BJ (cell line): ENCODE data around the gene TAS1R2. TPM values are rescaled to one million over a fixed set of nuclear protein-coding genes. Genes with fewer than 3 reads are reported as not detected.

Experiments
- CTCF ChIA-PET: fragments of 350-600 bp; formaldehyde crosslinking; extraction: SDS; loops from one replicate; lab custom pipeline; 2021; ENCODE audit warnings: antibody characterized with exemption, inconsistent platforms; lab: Yijun Ruan, JAX
- POLR2A ChIA-PET: fragments of 300-600 bp; sonication (Branson Sonifier 250); formaldehyde crosslinking; extraction: SDS; loops from one replicate; lab custom pipeline; 2021; ENCODE audit warnings: antibody characterized with exemption; lab: Charles Lee
- DNase-seq: peaks from one replicate; pipeline ENCODE4 v3.0.0-alpha.2; 2011; ENCODE audit warnings: low read depth
- H3K27me3 ChIP-seq: 2 replicates; pipeline ENCODE4 v1.6.0; 2011; ENCODE audit warnings: low read length; ENCODE audit not compliant: control insufficient read depth, insufficient read depth
- H3K36me3 ChIP-seq: 2 replicates; pipeline ENCODE4 v1.5.1; 2011; ENCODE audit warnings: low read length; ENCODE audit not compliant: control insufficient read depth, insufficient read depth
- H3K4me3 ChIP-seq: 2 replicates; pipeline ENCODE4 v1.5.1; 2011; ENCODE audit warnings: low read depth, mild to moderate bottlenecking, control low read depth, low read length
- polyA plus RNA-seq: library from polyadenylated mRNA; depleted of rRNA; stranded (reverse); fragments of >200 nt; gene quantifications from 2 replicates; pipeline ENCODE4 v1.2.3, GENCODE V29; 2011
- TF ChIP-seq, protein P1 (sequence below): IDR thresholded peaks from 2 replicates; pipeline ENCODE4 v1.5.1; 2011; ENCODE audit warnings: low read depth, mild to moderate bottlenecking, control low read depth, inconsistent platforms, low read length, moderate library complexity; ENCODE audit not compliant: insufficient read depth

Gene TAS1R2
- polyA plus RNA-seq, 1 experiment: not detected

DNA sequence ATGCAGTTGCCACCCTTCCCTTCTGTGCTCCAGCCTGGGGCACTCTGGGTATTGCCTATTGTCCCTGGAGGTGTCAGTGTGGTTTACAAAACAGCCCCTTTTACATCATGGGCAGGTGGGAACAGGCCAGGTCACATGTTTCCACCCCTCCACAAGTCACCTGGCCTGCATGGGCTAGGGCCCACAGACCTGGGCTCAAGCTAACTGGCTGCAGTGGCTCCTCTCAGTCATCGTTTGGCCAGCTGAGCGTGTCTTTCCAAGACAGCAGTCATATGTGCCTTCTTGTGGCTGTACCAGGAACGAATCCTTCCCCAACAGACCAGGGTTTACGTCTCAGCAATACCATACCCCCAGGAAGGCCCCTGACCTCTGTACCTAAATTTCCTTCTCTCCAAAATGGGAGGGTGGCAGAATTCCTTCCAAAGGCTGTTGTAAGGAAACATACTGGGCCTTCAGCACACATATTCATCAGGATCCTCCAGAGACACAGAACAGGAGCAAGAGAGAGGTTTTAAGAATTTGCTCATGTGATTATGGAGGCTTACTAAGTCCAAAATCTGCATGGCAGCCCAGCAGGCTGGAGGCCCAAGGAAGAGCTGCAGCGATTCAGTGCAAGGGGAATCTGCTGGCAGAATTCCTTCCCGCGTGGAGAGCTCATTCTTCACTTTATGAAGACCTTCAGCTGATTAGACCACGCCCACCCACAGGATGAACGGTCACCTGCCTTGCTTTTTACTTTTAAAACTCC, 10.6 kb upstream of the TAS1R2 start:
- ChIA-PET CTCF (interaction anchor here (0.7 to 1.3 kb wide), 2 partner anchors 54 to 273 kb away, joined by 4 to 5 read pairs; no protein-coding TSS in a partner anchor), POLR2A (no interaction called here)
- TF ChIP-seq, protein P1, sequence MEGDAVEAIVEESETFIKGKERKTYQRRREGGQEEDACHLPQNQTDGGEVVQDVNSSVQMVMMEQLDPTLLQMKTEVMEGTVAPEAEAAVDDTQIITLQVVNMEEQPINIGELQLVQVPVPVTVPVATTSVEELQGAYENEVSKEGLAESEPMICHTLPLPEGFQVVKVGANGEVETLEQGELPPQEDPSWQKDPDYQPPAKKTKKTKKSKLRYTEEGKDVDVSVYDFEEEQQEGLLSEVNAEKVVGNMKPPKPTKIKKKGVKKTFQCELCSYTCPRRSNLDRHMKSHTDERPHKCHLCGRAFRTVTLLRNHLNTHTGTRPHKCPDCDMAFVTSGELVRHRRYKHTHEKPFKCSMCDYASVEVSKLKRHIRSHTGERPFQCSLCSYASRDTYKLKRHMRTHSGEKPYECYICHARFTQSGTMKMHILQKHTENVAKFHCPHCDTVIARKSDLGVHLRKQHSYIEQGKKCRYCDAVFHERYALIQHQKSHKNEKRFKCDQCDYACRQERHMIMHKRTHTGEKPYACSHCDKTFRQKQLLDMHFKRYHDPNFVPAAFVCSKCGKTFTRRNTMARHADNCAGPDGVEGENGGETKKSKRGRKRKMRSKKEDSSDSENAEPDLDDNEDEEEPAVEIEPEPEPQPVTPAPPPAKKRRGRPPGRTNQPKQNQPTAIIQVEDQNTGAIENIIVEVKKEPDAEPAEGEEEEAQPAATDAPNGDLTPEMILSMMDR: no peak
- Histone ChIP-seq H3K4me3 (no peak overlapping the region), H3K27me3 (peaks cover 10% of the 10 kb centered on the region), H3K36me3 (no peaks in the 10 kb centered on the region)
- no peak for DNase-seq

DNA sequence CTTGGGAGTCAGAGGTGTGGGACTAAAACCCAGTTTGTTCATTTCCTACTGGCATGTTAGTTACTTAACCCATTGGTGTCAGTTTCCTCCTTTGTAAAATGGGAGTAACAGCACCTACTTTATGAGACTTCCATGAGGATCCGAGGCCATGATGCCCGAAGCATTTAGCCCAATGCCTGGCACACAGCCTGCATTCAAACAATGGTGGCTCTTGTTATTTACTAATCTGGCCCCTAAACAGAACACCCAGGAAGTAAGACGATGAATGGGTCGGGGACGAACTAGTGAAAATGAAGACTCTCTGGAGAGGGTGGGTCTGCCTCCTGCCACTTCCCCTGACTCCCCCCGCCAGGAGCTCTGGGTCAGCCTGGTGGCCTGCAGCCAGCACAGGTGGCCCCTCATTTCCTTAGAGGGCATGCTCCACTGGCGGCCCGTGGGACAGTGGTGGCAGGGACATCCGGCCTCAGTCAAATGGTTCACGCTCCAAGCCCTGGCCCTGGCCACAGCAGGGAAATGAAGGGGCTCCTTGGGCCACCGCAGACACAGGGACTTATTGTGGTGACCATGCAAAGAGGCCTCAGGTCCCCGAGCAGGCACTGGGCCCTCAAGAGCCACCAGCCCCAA, 9.5 kb upstream of the TAS1R2 start:
- Histone ChIP-seq H3K36me3 (no peaks in the 10 kb centered on the region), H3K27me3 (peaks cover 11% of the 10 kb centered on the region), H3K4me3 (no peak overlapping the region)
- no peak for DNase-seq
- ChIA-PET CTCF (interaction anchor here (1.3 kb wide), 1 partner anchor 272 kb away, joined by 5 read pairs; no protein-coding TSS in a partner anchor), POLR2A (no interaction called here)
- TF ChIP-seq, protein P1: no peak

DNA sequence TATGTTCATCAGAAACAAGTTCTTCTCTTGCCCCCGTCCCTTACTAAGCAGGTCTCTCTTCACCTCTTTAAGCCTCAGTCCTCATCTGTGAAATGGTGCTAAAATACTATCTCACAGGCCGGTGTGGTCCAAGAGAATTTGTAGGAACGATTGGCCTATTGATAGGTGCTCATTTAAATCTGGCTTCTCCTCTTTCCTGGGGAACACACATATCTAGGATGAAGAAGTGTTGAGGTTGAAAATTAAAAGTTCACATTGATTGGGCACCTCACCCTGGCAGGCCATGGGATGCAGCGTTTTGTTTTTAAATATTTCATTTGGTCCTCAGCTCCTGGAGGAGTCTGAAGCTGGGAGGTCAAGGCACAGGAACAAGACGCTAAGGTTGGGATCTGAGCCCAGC, 8.9 kb upstream of the TAS1R2 start:
- peaks cover 11% of the 10 kb centered on the region for H3K27me3 ChIP-seq
- CTCF ChIA-PET: no interaction called here
- POLR2A ChIA-PET: no interaction called here
- H3K36me3 ChIP-seq: no peaks in the 10 kb centered on the region
- no peak for DNase-seq
- TF ChIP-seq, protein P1: no peak
- H3K4me3 ChIP-seq: no peak overlapping the region

DNA sequence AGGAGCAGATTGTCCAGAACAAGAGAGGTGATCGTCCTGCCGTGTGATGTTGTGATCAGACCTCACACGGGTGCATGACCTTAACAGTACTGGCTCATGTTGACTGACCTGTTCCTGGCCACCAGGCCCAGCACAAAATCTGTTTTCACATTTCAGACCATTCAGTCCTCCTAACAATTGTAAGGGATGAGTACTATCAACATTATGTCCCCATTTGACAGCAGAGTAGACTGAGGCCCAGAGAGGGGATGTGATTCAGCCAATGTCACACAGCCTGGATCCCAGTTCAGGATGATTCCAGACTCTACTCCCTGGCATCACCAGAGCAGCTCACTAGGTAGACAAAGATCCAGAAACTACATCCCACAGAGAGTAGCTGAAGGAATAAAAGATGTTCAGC, 7.4 kb upstream of the TAS1R2 start:
- ChIA-PET POLR2A (no interaction called here), CTCF (interaction anchor here (0.6 to 1.8 kb wide), 3 partner anchors 8 to 267 kb away, joined by 3 to 7 read pairs (median 4); no protein-coding TSS in a partner anchor)
- Histone ChIP-seq H3K4me3 (no peak overlapping the region), H3K36me3 (no peaks in the 10 kb centered on the region), H3K27me3 (peaks cover 13% of the 10 kb centered on the region)
- no peak for DNase-seq
- TF ChIP-seq, protein P1: no peak

DNA sequence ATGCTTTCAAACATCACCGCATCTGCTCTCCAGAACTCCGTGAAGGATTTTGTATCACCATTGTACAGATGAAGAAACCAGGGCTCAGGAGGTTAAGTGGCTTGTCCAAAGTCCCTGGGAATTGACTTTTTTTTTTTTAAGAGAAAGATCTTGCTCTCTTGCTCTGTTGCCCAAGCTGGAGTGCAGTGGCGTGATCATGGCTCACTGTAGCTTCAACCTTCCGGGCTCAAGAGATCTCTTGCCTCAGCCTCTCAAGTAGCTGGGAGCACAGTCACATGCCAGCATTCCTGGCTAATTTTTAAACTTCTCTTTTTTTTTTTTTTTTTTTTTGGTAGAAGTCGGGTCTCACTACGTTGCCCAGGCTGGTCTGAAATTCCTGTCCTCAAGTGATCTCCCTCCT, 6.9 kb upstream of the TAS1R2 start:
- TF ChIP-seq, protein P1: no peak
- no peaks in the 10 kb centered on the region for H3K36me3 ChIP-seq
- ChIA-PET CTCF (interaction anchor here (0.6 to 1.8 kb wide), 4 partner anchors 9 to 266 kb away, joined by 3 to 7 read pairs (median 4); no protein-coding TSS in a partner anchor), POLR2A (no interaction called here)
- H3K4me3 ChIP-seq: no peak overlapping the region
- peaks cover 13% of the 10 kb centered on the region for H3K27me3 ChIP-seq
- DNase-seq: no peak
